T-helper 2 cell treated with Interferon-gamma antibody and Interleukin-4, amounts not matched to agents 100 ng/mL and 5 ng/mL, for 36 hours (primary cell): ENCODE results near the gene TRABD. TPM values are rescaled to one million over a fixed set of nuclear protein-coding genes. Genes with fewer than 3 reads are reported as not detected.
"Not testable (repeated sequence)": the region's sequence is repeated elsewhere in the genome, so short reads cannot be mapped to it uniquely, and the experiment has no call there.

ENCODE experiments used
- intact Hi-C: fragments of 100-400 bp; cut with micrococcal nuclease; formaldehyde crosslinking; loops from one replicate; pipeline ENCODE4 v1.15.1; 2023
- total RNA-seq: library from RNA; stranded (reverse); gene quantifications from 2 replicates; pipeline ENCODE4 v1.2.3, GENCODE V29; 2022

Gene TRABD
- total RNA-seq, 1 donor from 2014 or later = 140 TPM

DNA sequence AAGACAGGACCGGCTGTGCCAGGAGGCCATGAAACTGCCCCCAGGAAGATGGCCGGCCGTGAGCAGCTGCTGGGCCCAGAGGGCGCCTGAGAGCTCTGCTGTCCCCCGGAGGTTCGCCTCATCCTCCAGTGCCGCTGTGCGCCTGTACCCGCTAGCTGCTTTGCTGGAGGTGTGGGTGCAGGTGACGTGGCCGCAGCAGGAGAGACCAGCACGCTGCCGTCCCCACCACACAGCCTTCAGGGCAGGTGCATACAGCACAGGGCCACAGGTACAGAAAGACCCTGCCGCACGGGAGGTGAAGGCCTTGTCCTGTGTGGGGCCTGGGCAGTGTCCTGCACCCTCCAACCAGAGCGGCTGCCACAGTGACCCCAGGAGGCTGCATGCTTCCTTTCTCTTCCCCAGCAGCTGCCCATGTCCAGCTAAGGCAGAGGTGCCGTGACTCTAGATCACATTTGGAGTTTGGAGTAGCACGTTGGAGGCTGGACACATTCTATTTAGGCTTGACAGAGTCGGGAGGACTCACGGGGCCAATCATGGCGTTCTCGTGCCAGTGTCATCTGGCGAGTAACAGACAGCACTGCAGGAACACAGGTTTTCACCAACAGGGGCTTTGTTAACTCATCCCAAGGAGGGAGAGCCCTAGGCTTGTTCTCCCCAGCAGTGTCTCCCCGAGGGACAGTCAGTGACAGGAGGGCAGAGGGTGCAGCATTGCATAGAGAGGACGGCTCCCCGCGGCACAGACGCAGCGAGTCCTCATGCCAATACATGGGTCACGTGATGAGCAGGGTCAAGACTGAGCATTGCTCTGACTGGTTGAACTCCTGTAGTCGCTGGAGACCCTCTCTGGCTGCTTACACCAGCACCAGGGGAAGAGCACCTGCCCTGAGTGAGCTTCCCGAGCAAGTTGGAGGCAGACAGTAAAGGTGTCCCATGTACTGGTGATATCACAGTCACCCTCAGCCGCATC lies 33.9 kb upstream of the TRABD start:
- intact Hi-C loops = no loop called here

DNA sequence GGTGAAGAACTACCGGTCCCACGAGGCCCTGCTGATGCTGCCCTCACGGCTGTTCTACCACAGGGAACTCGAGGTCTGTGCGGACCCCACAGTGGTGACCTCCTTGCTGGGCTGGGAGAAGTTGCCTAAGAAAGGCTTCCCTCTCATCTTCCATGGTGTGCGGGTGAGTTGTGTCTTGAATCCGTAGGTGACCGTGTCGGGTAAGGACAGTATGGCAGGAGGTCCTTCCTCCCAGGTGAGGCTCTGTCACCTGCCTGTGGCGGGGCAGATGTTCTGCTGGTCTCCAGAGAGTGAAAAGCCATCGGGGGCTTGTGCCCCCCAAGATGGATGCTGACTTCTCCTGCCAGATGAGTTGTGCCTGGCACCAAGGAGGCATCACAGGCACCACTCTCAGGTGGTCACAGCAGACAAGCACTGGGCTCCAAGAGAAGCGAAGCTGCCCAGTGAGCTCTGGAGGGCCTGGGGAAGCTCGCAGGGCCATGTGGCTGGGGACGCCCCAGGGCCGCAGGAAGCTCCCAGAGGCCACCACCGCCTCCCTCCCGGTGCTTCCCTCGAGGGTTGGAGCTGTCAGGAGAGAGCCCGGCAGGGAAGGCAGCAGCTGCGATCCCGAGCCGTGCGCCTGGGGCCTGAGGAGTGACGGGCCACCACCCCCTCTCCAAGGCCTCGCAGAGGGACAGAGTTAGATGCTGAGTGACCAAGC lies 32.5 kb upstream of the TRABD start:
- intact Hi-C loops = no loop called here

DNA sequence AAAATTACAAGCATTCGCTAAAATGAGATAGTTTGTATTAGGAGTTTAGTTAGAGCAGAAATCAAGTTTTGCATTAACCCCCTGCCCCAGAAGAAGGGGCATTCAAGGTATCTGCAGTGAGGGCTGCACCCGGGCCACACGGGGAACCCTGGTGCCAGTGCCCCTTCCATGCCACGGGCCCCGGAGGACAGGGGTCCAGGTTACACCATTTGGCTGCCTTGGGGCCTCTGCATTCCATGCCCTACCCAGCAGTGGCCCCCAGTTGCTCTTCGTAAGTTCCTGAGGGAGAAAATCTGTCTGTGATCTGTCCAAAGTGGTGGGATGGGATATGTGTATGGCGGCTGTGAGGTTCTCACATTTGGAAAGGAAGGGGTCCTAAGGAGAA lies 32.0 kb upstream of the TRABD start:
- intact Hi-C loops = no loop called here

DNA sequence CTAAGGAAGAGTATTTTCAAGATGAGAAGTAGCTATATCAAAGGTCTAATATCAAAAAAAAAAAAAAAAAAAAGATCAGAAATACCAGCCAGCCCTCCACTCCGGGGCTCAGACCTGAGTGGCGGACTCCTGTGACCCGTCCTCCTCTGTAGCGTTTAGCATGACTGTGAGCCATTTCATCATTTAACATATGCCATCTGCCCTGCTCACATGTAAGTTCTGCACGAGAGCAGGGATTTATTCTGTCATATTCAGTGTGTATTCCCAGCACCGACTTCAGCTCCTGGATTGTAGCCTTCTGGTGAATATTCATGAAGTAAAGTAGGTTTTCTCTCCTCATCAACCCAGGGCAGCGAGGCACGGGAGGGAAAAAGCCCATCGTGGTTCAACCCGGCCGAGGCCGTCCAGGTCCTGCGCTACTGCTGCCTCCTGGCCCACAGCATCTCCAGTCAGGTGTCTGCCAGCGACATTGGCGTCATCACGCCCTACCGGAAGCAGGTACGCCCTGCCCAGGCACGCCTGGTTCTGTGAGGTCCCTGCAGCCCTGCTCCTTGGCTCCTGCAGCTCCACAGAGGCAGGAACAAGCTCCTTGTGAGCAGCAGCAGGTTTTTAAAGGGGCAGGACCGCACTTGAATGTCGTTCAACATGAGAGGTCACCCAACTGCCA lies 27.9 kb upstream of the TRABD start:
- intact Hi-C loops = no loop called here

DNA sequence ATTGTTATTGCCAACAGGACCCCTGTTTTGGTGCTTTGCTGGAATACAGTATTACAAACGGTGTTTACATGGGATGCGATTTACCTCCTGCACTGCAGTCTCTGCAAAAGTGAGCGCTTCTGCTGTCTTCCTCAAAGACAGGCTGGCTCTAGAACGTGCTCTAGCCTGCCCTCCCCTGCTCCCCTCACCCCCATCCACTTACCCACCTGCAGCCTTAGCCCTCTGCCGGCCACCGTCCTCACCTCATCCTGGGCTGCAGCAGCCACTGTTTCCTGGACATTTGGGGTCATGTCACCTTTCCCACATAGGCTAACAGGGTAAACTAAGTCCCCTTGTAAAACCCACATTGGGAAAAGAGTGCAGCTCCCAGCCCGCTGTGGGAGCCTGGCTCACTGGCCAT lies 24.8 kb upstream of the TRABD start:
- intact Hi-C loops = no loop called here

DNA sequence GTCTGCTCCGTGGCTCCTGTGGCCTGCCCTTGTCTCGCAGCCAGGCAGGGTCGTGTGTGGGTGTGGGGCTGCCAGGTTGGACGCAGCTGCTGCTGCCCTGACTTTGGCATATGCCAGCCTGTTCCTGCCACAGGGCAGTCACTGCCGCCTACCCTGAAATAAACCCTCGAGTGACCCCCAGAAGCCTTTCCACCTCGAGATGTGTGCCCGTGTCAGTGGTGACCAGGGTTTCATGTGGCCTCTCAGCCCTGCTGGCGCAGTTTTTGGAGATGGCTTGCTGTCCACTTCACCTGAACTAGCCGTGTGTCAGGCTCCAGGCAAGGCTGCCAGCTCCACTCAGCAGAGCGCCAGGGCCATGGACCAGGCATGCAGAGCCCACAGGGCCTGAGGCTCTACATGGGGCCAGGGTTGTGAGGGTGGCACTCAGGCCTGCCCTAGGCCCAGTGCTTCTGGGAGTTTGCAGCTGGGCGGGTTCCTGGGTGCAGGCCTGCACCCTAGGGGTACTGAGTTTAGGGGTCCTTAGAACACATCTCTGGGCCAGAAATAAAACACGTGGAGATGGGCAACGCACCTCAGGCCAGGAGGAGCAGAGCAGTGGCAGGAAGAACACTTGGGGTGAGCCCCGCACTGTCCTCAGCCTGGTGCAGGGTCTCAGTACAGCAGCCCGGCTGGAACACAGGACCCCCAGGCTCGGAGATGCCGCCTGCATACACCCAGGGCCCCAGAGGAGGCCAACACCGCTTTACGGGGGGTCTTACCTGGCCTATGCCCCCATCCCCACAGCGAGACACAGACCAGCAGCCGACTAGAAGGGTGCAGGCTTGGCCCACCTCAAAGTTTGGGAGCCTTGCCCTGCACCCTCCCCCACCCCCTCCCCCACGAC lies 24.0 kb upstream of the TRABD start:
- intact Hi-C loops = no loop called here

DNA sequence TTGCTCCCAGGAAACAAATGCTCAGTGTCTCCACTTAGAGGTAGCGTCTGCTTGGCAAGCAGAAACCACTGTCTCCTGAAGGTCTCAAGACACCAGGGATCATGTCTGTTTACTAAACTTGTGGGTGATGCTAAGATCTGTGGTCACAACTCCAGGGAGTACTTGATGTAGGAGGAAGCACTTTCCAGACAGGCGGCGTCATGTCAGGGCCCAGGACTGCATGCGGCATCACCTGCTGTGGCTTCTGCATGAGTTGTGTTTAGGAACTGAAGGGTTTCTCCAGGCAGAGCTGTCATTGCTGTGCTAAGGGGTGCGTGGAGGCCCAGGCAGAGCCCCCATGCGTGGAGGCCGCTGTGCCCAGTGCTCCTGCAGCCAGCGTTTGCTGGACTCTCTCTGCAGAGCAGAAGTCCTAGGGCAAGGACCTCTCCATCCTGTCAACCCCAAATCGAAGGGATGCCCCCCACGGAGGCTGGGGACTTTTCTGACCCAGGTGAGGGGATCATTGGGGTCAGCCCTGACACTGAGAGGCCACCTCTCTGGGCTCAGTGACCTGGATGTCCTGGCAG lies 23.2 kb upstream of the TRABD start:
- intact Hi-C loops = no loop called here

DNA sequence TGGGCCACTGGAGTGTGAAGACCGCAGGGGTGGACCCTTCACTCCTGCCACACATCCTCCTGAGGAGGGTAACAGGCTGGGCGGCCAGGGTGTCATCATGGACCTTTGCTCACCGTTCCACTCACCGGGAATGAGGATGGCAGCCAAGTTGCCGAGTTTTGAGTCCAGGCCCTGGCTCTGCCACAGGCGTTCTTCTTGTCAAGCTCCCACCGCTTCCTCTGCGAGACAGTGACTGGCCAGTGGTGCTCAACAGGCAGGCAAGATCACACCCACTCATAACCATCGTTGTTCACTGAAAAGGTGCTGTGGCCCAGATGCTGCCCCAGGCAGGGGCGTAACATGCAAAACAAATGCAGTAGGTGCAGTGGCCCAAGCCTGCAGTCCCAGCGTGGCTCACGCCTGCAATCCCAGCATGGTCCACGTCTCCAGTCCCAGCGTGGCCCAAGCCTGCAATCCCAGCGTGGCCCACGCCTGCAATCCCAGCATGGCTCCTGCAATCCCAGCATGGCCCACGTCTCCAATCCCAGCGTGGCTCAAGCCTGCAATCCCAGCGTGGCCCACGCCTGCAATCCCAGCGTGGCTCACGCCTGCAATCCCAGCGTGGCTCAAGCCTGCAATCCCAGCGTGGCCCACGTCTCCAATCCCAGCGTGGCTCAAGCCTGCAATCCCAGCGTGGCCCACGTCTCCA lies 20.1 kb upstream of the TRABD start:
- intact Hi-C loops = no loop called here

DNA sequence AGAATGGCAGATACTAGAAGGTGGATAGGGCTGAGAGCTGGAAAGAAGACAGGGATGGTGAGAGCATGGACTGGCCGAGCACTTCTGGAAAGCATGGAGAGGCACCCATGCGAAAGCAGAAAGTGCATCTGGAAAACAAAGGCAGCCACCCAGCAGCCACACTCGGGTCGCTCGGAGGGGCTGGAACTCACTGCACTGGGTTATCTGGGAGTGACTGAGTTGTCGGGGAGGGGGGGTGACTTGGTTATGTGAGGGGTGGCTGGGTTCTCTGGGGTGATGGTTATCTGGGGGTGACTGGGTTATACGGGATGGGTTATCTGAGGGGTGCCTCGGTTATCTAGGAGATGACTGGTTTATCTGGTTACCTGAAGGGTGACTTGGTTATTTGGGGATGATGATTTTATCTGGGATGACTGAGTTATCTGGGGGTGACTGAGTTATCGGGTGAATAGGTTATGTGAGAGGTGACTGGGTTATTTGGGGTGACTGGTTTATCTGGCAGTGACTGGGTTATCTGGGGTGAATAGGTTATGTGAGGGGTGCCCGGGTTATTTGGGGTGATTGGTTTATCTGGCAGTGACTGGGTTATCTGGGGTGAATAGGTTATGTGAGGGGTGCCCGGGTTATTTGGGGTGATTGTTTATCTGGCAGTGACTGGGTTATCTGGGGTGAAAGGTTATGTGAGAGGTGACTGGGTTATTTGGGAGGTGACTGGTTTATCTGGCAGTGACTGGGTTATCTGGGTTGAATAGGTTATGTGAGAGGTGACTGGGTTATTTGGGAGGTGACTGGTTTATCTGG lies 17.8 kb upstream of the TRABD start:
- intact Hi-C loops = no loop called here

DNA sequence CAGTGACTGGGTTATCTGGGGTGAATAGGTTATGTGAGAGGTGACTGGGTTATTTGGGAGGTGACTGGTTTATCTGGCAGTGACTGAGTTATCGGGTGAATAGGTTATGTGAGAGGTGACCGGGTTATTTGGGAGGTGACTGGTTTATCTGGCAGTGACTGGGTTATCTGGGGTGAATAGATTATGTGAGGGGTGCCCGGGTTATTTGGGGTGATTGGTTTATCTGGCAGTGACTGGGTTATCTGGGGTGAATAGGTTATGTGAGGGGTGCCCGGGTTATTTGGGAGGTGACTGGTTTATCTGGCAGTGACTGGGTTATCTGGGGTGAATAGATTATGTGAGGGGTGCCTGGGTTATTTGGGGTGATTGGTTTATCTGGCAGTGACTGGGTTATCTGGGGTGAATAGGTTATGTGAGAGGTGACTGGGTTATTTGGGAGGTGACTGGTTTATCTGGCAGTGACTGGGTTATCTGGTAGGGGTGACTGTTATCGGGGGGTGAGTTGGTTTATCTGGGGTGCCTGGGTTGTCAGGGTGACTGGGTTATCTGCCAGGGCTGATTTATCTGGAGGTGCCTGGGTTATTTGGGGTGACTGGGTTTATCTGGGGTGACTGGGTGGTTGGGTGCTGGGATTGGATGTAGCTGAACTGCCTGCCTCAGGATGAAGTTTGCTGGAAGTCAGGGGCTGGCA lies 17.1 kb upstream of the TRABD start:
- intact Hi-C loops = not testable (repeated sequence)

DNA sequence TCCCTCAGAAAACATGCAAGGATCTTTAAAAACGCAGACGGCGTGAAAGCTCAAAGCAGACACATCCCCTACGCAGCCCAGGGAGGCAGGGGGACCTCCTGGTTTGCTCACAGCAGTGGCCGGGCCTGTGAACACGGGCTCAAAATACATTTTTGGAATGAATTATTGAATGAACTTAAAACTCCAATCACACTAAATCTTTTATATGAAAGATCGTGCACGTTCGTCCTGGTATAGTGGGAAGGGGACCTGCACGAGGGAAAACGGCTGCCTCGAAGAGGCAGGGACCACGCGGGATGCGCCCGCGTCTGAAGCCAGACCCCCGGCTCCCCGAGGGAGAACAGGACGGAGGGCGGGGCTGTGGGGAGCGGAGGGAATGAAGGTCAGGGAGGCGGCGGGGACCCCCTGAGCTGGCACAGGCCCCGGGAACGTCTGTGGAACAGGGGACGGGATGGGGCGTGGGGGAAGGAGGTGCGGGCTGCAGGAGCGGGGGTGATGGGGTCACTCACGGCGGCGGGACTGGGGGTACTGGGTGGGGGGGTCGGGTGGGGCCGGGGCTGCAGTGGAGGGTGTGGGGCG lies 16.4 kb upstream of the TRABD start:
- intact Hi-C loops = no loop called here

DNA sequence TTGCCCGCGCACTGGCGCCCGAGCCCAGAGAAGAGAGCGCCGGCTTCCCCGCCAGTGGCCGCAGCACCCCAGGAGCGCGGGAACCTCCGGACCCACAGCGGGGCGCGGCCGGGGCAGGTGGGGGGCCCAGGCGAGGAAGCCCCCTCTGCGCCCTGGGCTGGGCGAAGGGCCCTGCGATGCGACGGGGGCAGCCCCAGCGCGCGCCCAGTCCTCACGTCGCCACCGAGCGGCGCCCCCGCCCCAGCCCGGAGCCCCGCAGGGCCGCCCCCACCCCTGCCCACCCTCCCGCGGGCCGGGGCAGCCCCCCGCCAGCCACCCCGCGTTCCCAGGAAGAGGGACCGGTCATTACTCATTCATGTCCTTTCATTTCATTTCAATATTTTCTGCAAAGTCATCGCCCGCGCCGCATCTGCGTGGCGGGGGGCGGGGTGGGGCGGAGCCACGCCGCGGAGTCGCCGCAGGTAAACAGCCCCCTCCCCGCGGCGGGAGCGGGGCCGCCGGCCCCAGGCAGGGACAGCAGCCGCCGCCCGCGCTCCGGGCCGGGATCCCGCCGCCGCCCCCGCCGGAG lies 15.9 kb upstream of the TRABD start:
- intact Hi-C loops = no loop called here

DNA sequence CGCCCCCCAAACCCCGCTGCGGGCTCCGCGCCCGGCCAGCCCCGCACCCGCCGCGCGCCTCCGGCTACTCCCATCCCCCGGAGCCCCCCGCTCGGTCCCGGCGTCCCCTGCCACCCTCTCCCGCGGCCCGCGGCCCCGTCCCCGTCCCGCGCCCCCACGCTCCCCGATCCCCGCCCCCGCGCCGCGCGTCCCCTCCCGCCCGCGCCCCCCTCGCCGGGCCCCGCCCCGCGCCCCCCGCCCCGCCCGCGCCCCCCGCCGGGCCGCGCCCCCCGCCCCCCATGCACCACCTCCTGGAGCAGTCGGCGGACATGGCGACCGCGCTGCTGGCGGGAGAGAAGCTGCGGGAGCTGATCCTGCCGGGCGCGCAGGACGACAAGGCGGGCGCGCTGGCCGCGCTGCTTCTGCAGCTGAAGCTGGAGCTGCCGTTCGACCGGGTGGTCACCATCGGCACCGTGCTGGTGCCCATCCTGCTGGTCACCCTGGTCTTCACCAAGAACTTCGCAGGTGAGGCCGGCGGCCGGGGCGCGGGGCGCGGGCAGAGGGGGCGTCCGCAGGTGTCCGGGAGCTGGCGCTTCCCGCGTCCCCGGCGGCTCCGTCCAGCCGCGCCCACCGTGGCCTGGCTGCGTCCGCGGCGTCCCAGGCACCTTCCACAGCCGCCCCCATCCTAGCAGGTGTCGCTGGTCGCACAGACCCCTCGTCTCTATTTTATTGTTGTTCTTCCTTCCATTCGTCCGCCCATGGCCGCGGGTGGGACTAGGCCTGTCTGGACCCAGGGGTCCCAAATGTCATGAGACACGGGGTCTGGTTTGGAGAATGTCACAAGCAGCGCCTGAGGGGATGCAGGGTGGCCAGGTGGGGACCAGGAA lies 15.0 kb upstream of the TRABD start, which contains the start of gene PANX2:
Gene PANX2 (plus strand): TSS at position 279 of the 866 bp plus-strand sequence. CDS start 0 bp downstream, at position 279.
- intact Hi-C loops = no loop called here

DNA sequence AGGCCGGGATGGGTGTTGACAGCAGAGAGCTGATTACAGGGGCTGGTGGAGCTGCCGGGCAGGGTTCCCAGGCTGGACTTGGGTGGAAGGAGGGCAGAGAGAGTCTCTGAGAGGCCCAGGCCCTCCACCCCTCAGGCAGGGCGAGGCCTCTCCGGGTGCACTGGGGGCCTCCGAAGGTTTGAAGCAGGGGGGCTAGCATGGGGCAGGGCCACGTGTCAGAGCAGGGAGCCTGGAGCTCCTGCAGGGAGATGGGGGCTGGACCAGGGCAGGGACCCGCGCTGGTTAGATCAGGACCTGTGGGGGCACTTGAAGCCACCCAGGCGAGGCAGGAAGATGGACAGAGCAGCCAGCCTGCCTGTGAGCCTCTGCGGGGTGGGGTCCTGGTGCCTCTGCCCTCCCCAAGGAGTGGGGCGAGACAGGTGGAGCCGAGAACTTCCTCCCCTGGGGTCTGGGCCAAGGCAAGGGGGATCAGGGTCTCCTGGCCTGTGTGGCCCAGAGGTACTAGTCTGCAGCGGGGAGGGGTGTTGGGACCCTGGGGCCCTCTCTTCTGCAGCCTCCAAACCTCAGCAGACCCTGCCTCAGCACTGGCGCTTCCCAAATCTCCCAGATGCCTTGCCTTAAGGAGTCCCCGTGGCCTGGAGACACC lies 14.3 kb upstream of the TRABD start:
- intact Hi-C loops = no loop called here

DNA sequence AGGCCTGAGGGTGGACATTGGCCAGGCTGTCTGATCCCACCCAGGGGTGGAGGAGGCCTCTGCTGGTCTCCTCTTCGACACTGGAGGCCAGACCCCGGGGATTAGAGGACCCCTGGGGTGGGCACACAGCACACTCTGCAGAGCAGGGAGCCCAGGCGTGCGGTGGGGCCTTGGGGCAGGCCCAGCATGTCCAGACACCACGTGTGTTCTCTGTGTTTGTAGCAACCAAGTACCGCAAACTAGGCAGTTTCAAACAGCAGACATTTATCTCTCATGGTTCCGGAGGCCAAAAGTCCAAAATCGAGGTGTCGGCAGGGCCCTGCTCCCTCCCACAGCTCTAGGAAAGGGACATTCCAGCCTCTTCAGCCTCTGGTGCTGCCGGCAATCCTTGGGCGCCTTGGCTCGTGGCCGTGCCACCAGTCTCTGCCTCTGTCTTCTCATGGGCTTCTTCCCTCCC lies 13.7 kb upstream of the TRABD start:
- intact Hi-C loops = no loop called here

DNA sequence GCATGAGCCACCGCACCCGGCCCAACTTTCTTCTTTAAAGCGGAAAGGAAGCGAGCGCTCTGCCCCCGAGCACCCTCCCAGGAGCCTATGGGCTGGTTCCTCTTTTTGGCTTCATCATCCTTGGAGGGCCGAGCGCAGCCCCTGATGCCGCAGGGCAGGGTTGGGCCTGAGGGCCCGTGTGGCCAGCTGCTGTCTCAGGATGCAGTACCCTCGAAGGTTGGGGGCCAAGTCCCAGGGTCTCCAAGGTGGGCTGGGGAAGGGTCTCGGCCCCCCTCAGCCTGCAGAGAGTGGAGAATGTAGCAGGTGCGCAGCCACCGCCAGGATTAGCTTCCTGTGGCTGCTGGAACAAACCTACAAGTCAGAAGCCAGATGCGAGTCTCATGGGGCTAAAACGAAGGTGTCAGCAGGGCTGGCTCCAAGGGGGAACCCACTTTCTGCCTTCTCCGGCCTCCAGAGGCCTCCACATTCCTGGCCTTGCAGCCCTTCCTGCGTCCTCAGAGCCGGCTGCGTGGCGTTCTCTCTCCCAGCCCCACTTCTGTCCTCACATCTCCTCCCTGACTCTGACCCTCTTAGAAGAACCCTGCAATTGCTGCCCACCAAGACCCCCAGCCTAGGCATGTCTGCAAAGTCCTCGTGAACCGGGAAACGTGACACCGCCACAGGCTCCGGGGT lies 12.3 kb upstream of the TRABD start:
- intact Hi-C loops = no loop called here
